HepG2 (cell line): ENCODE measurements around the gene CATSPERB. TPM values are rescaled to one million over a fixed set of nuclear protein-coding genes. Genes with fewer than 3 reads are reported as not detected.

Source experiments
- ATAC-seq: fragments of 200-7000 bp; cut with Tn5 transposase; 3 replicates; pipeline ENCODE4 v1.9.1; 2020; ENCODE audit warnings: mild to moderate bottlenecking, moderate library complexity
- BruUV-seq: library from RNA; stranded (reverse); fragments of 400-500 nt; replicated peaks from 2 replicates; lab custom pipeline; 2021; lab: Mats Ljungman, UMichigan
- CTCF ChIA-PET: fragments of 300-600 bp; formaldehyde crosslinking; extraction: SDS; loops from one replicate; lab custom pipeline; 2021; ENCODE audit warnings: low total read pairs, inconsistent platforms, low intra/inter-chr PET ratio; lab: Yijun Ruan, JAX
- POLR2A ChIA-PET: fragments of 350-600 bp; sonication (Branson Sonifier 250); formaldehyde crosslinking; loops from one replicate; lab custom pipeline; 2020; ENCODE audit warnings: antibody characterized with exemption, inconsistent platforms; lab: Yijun Ruan, JAX
- DNase-seq: peaks from one replicate; pipeline ENCODE4 v3.0.0-alpha.2; 2015; ENCODE audit warnings: low spot score
- FAIRE-seq: peaks from 3 replicates; lab custom pipeline; 2011; peaks lifted over from hg19 to GRCh38; lab: Jason Lieb, UNC
- H2AFZ ChIP-seq: one replicate; pipeline ENCODE4 v1.6.1; 2011; ENCODE audit warnings: low read length, inconsistent platforms
- H3K27ac ChIP-seq: fragments of 300-600 bp; 3 replicates; pipeline ENCODE4 v1.8.0; 2011; ENCODE audit warnings: mixed run types, mild to moderate bottlenecking, mixed read lengths, low read length, inconsistent platforms; ENCODE audit not compliant: insufficient read depth; ENCODE audit errors: extremely low read length
- H3K27me3 ChIP-seq, 2 experiments: fragments of 200-600 bp in 1 of 2; 2 replicates in 1 of 2; 3 replicates in 1 of 2; pipeline versions ENCODE4 v1.6.0 to v1.8.0; 2011; ENCODE audit warnings: low read length in 2 of 2, mild to moderate bottlenecking in 2 of 2, moderate library complexity in 2 of 2, inconsistent platforms in 1 of 2; ENCODE audit not compliant: insufficient read depth in 2 of 2, control insufficient read depth in 1 of 2
- H3K36me3 ChIP-seq, 2 experiments: fragments of 200-600 bp in 1 of 2; replicated peaks in 1 of 2; 2 replicates in 1 of 2; 3 replicates in 1 of 2; pipeline versions ENCODE4 v1.5.1 to v1.8.0; 2011; ENCODE audit warnings: low read length in 2 of 2, inconsistent platforms in 1 of 2; ENCODE audit not compliant: insufficient read depth in 2 of 2, control insufficient read depth in 1 of 2
- H3K4me1 ChIP-seq: 2 replicates; pipeline ENCODE4 v1.5.1; 2012; ENCODE audit warnings: low read length, inconsistent platforms; ENCODE audit not compliant: insufficient read depth
- H3K4me2 ChIP-seq: 2 replicates; pipeline ENCODE4 v1.6.0; 2011; ENCODE audit warnings: low read depth, low read length, inconsistent platforms
- H3K4me3 ChIP-seq, 3 experiments: fragments of 200-600 bp in 1 of 3; sonication (generic), shearing (Covaris generic) in 1 of 3; replicated peaks in 1 of 3; 2 replicates each; pipeline ENCODE4 v1.5.1; 2011 to 2016; ENCODE audit warnings: low read length in 3 of 3, inconsistent platforms in 2 of 3, low read depth in 2 of 3, mild to moderate bottlenecking in 2 of 3, control low read depth in 1 of 3, mixed read lengths in 1 of 3; ENCODE audit not compliant: insufficient read depth in 1 of 3
- H3K79me2 ChIP-seq: one replicate; pipeline ENCODE4 v1.6.1; 2011; ENCODE audit warnings: low read length, inconsistent platforms; ENCODE audit not compliant: insufficient read depth
- H3K9ac ChIP-seq: 2 replicates; pipeline ENCODE4 v1.6.0; 2011; ENCODE audit warnings: mild to moderate bottlenecking, low read depth, low read length, inconsistent platforms; ENCODE audit not compliant: insufficient read depth
- H3K9me3 ChIP-seq: 2 replicates; pipeline ENCODE4 v1.5.1; 2012; ENCODE audit warnings: mild to moderate bottlenecking, low read length
- H4K20me1 ChIP-seq: 2 replicates; pipeline ENCODE4 v1.6.0; 2011; ENCODE audit warnings: inconsistent platforms, mild to moderate bottlenecking, low read length, moderate library complexity; ENCODE audit not compliant: insufficient read depth
- BCLAF1 ChIP-seq: fragments of 450-650 bp; IDR thresholded peaks from 2 replicates; pipeline ENCODE4 v1.6.1; 2017; ENCODE audit warnings: mild to moderate bottlenecking
- SIN3A ChIP-seq: IDR thresholded peaks from 2 replicates; pipeline ENCODE4 v1.6.1; 2011; ENCODE audit warnings: low read depth, mild to moderate bottlenecking, control low read depth, low read length, borderline replicate concordance
- ZNF20 ChIP-seq: sonication (generic); formaldehyde crosslinking; IDR thresholded peaks from 2 replicates; pipeline ENCODE4 v1.4.0; 2020; ENCODE audit warnings: mild to moderate bottlenecking, moderate library complexity, missing genetic modification reagents
- WGBS: methylation state at CpG from one replicate; pipeline ENCODE4 v1.1.6; 2017; ENCODE audit warnings: low lambda C conversion rate; 5-methylcytosine and 5-hydroxymethylcytosine counted together
- in situ Hi-C: cut with HindIII; loops from 2 replicates; pipeline ENCODE4 v1.10.0; 2017; ENCODE audit warnings: low pct_unique_long_range_greater_than_20kb; ENCODE audit not compliant: extremely low pct_ligation_motif_present
- intact Hi-C: fragments of 100-400 bp; cut with micrococcal nuclease; formaldehyde crosslinking; loops from one replicate; pipeline ENCODE4 v1.10.0; 2022; ENCODE audit not compliant: unreplicated experiment
- polyA plus RNA-seq, 8 experiments: library from polyadenylated mRNA; depleted of rRNA in 3 of 8; stranded (reverse) in 7 of 8; unstranded in 1 of 8; fragments of >200 nt; fragmentation: Illumina TruSeq in 4 of 8; extraction: Trizol in 4 of 8; gene quantifications; 2 replicates each; pipeline versions ENCODE4 v1.2.1 to v1.2.3, GENCODE V29; 2011 to 2016; ENCODE audit warnings: low read depth in 4 of 8, missing spikeins in 1 of 8, mixed read lengths in 1 of 8; ENCODE audit not compliant: insufficient read depth in 1 of 8
- total RNA-seq, 5 experiments: library from RNA; depleted of rRNA; stranded (reverse); fragments of >200 nt; fragmentation: Illumina TruSeq; extraction: Trizol; gene quantifications; 2 replicates each; pipeline ENCODE4 v1.2.3, GENCODE V29; 2016; ENCODE audit warnings: low read depth in 1 of 5
- TF ChIP-seq, protein P1 (sequence below): sonication (generic); formaldehyde crosslinking; IDR thresholded peaks from 2 replicates; pipeline ENCODE4 v1.4.0; 2020; ENCODE audit warnings: missing genetic modification reagents

CATSPERB gene
- total and polyA plus RNA-seq, 2 of the 13 experiments (the other 11 are each of a cell fraction or from before 2014, with no cell fraction given), result not detected

DNA sequence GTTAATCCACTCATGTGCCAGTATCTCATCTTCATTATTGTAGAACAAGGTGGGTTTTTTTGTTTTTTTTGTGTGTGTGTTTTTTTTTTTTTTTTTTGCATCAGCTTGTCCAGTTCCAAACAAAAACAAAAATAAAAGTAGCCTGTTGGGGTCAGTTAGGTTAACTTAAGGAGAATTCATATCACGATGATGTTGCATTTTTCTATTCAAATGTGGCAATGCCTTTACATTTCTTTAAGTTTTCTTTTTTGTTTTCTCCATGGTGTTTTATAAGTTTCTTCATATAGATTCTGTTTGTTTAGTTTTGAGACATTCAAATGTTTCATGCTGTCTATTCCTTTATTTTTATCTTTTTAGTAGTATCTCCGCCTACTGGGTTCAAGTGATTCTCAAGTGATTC, 16.2 kb upstream of the CATSPERB start:
- Histone ChIP-seq H3K27me3 (no peaks in the 10 kb centered on the region), H3K4me2 (no peak overlapping the region), H3K4me1 (peaks cover 9% of the 10 kb centered on the region), H2AFZ (no peak overlapping the region), H3K9me3 (no peaks in the 10 kb centered on the region), H3K36me3 (no peaks in the 10 kb centered on the region), H3K27ac (no peak overlapping the region), H4K20me1 (no peaks in the 10 kb centered on the region), H3K4me3 (no peak overlapping the region), H3K79me2 (no peaks in the 10 kb centered on the region), H3K9ac (no peak overlapping the region)
- ChIA-PET POLR2A (no interaction called here), CTCF (no interaction called here)
- WGBS, result 41% methylated on average over 2 of the region's 2 CpGs
- intact Hi-C loops (no loop called here), in situ Hi-C loops (no loop called here)
- BruUV-seq, result no TSS peak
- TF ChIP-seq ZNF20 (CRISPR knock-in tag), result no peak
- TF ChIP-seq BCLAF1, result no peak
- no peak for TF ChIP-seq SIN3A
- FAIRE-seq (no peak), DNase-seq (no peak), ATAC-seq (no peak)

DNA sequence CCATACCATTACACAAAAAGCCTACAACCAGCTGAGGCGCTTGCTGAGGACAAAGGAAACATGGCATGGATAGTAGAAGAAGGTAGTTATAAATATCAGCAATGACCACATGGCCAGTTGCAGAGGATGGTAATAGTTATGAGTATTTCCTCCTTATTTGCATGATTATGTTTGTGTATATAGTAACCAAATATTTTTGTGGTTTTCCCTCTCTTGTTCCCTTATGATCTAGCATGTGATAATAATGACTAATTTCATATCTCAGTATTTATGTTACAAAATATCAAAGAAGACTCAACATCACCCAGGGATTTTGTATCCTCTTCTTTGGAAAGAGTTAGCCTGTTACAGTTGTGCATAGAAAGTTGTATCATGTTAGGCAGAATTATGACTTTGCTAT, 13.5 kb upstream of the CATSPERB start:
- ATAC-seq (no peak), FAIRE-seq (no peak), DNase-seq (no peak)
- H2AFZ ChIP-seq, result no peak overlapping the region
- POLR2A ChIA-PET, result no interaction called here
- CTCF ChIA-PET, result no interaction called here
- WGBS, result 86% methylated on average over 1 of the region's 1 CpG
- no peak overlapping the region for H3K4me3 ChIP-seq
- no peaks in the 10 kb centered on the region for H3K27me3 ChIP-seq
- H3K4me2 ChIP-seq, result no peak overlapping the region
- TF ChIP-seq, protein P1, sequence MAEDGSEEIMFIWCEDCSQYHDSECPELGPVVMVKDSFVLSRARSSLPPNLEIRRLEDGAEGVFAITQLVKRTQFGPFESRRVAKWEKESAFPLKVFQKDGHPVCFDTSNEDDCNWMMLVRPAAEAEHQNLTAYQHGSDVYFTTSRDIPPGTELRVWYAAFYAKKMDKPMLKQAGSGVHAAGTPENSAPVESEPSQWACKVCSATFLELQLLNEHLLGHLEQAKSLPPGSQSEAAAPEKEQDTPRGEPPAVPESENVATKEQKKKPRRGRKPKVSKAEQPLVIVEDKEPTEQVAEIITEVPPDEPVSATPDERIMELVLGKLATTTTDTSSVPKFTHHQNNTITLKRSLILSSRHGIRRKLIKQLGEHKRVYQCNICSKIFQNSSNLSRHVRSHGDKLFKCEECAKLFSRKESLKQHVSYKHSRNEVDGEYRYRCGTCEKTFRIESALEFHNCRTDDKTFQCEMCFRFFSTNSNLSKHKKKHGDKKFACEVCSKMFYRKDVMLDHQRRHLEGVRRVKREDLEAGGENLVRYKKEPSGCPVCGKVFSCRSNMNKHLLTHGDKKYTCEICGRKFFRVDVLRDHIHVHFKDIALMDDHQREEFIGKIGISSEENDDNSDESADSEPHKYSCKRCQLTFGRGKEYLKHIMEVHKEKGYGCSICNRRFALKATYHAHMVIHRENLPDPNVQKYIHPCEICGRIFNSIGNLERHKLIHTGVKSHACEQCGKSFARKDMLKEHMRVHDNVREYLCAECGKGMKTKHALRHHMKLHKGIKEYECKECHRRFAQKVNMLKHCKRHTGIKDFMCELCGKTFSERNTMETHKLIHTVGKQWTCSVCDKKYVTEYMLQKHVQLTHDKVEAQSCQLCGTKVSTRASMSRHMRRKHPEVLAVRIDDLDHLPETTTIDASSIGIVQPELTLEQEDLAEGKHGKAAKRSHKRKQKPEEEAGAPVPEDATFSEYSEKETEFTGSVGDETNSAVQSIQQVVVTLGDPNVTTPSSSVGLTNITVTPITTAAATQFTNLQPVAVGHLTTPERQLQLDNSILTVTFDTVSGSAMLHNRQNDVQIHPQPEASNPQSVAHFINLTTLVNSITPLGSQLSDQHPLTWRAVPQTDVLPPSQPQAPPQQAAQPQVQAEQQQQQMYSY (CRISPR knock-in tag), result no peak
- no peak overlapping the region for H3K9ac ChIP-seq
- no peak overlapping the region for H3K27ac ChIP-seq
- H4K20me1 ChIP-seq, result no peaks in the 10 kb centered on the region
- intact Hi-C loops (no loop called here), in situ Hi-C loops (no loop called here)
- no peaks in the 10 kb centered on the region for H3K9me3 ChIP-seq
- no peaks in the 10 kb centered on the region for H3K36me3 ChIP-seq
- no peaks in the 10 kb centered on the region for H3K79me2 ChIP-seq
- H3K4me1 ChIP-seq, result peaks cover 9% of the 10 kb centered on the region
- no TSS peak for BruUV-seq
